ENCODE results near the gene ZNF724. TPM values are rescaled to one million over a fixed set of nuclear protein-coding genes. Genes with fewer than 3 reads are reported as not detected.

The ZNF724 gene
- total RNA-seq (2021; fragmentation: NEBNext Ultra II Directional; extraction: Animal tissue kit (Norgen Biotek cat#: 25700)), result 62.3 and 67.2 TPM in 2 replicates
- 6.4 and 8.7 TPM in 2 replicates for polyA plus RNA-seq (2011; rRNA removed)
- 11.3 TPM for polyA plus RNA-seq (2011; cell fraction: cytosol; rRNA removed)
- polyA plus RNA-seq (2011; cell fraction: nucleus; rRNA removed), result 25.0 TPM
- polyA plus RNA-seq (2012, experiment 1 of 2), result 9.4 to 15.5 TPM (median 14.5 TPM) in 4 replicates
- 1.3 TPM for polyA plus RNA-seq (2012, experiment 2 of 2)
- polyA plus RNA-seq (2013, experiment 1 of 2), result 36.2 TPM
- 34.0 TPM for polyA plus RNA-seq (2013, experiment 2 of 2)
- 130 TPM in 2 replicates for polyA minus RNA-seq (2011; rRNA and poly(A)+ RNA removed)
- 55.8 TPM for polyA minus RNA-seq (2011; cell fraction: cytosol; rRNA and poly(A)+ RNA removed)
- polyA minus RNA-seq (2011; cell fraction: nucleus; rRNA and poly(A)+ RNA removed), result 182 TPM
- long read RNA-seq, experiment 1, partial matches to known transcripts, result 0 of 1 reads
- long read RNA-seq, experiment 1, other reads (novel, unspliced or antisense), result 0 of 1 reads
- long read RNA-seq, experiment 2, transcript ZNF724-201 (4 exons, 2,764 nt), result major isoform, 5 of 6 reads
- long read RNA-seq, experiment 2, partial matches to known transcripts, result 0 of 6 reads
- long read RNA-seq, experiment 2, other reads (novel, unspliced or antisense), result 1 of 6 reads

- Histone ChIP-seq H2BK12ac (ENCODE audit: low read depth, low read length) (0 out of 2 replicates have a peak within 1 kb of the TSS, but pooled peaks have one; percentile 29), H3K9ac (replicated peaks in 1 of 4; ENCODE audit: extremely low read depth in 1 of 4, low read depth in 3 of 4, low read length in 3 of 4) (peak within 1 kb of the TSS; percentile 77 to 98 (median 90)), H3K18ac (ENCODE audit: extremely low read depth, low read length) (no peak within 1 kb of the TSS; the same call in 1 of the 2 replicates), H2BK15ac (ENCODE audit: low read length) (no peak within 1 kb of the TSS), H3K9me3 (ENCODE audit: insufficient read depth in 2 of 2, low read depth in 1 of 2, low read length in 1 of 2) (no peaks in the 10 kb centered on the region), H2BK120ac (replicated peaks; ENCODE audit: low read depth, low read length) (no peak within 1 kb of the TSS), H3K56ac (replicated peaks; ENCODE audit: insufficient read length, low read depth, low read length) (peak within 1 kb of the TSS; percentile 42), H3K79me2 (ENCODE audit: control insufficient read depth in 1 of 2, insufficient read depth in 2 of 2, low read length in 2 of 2) (peaks cover 10 to 49% of the 10 kb centered on the region in 2 experiments), H3K4ac (replicated peaks; ENCODE audit: insufficient read length, low read depth, low read length) (no peak within 1 kb of the TSS), H3K36me3 (ENCODE audit: control insufficient read depth in 2 of 4, insufficient read depth in 4 of 4, low read length in 3 of 4) (peaks cover 0 to 34% (median 9%) of the 10 kb centered on the region in 4 experiments; a peak in 3 of 8 replicates), H2AK5ac (ENCODE audit: low read depth, low read length) (peak within 1 kb of the TSS; percentile 82; the same call in 1 of the 2 replicates), H4K5ac (ENCODE audit: insufficient read length, low read depth, low read length) (peak within 1 kb of the TSS; percentile 75), H3K4me1 (replicated peaks in 1 of 4; ENCODE audit: control insufficient read depth in 3 of 4, insufficient read depth in 4 of 4, low read length in 3 of 4) (peaks cover 0 to 3% (median 0%) of the 10 kb centered on the region in 4 experiments; a peak in 2 of 7 replicates), H4K20me1 (replicated peaks in 1 of 2; ENCODE audit: control insufficient read depth in 1 of 2, insufficient read depth in 2 of 2, low read length in 2 of 2) (peaks cover 2 to 5% of the 10 kb centered on the region in 2 experiments), H2BK5ac (ENCODE audit: low read depth, low read length) (peak within 1 kb of the TSS; percentile 92), H2AFZ (ENCODE audit: low read length) (0 out of 2 replicates have a peak within 1 kb of the TSS, but pooled peaks have one; percentile 60), H3K27ac (ENCODE audit: low read depth, low read length) (peak within 1 kb of the TSS; percentile 97), H3K4me2 (ENCODE audit: insufficient read depth in 1 of 2, low read depth in 2 of 2, low read length in 2 of 2) (peak within 1 kb of the TSS; percentile 7 to 61), H3K27me3 (replicated peaks in 1 of 4; ENCODE audit: control insufficient read depth in 3 of 4, extremely low read depth in 1 of 4, insufficient read depth in 3 of 4, low read length in 3 of 4) (no peaks in the 10 kb centered on the region), H3K23me2 (ENCODE audit: low read depth, low read length) (no peaks in the 10 kb centered on the region), H3K4me3 (ENCODE audit: extremely low read depth in 1 of 4, insufficient read depth in 2 of 4, low read depth in 3 of 4, low read length in 4 of 4) (peak within 1 kb of the TSS; percentile 62 to 98 (median 92)), H4K91ac (replicated peaks; ENCODE audit: insufficient read length, low read length) (peak within 1 kb of the TSS; percentile 80), H3K79me1 (ENCODE audit: low read depth, low read length) (no peaks in the 10 kb centered on the region), H3K14ac (ENCODE audit: insufficient read length) (no peak within 1 kb of the TSS), H2BK20ac (ENCODE audit: low read length) (no peak within 1 kb of the TSS), H3K23ac (ENCODE audit: insufficient read length) (no peak within 1 kb of the TSS), H4K8ac (ENCODE audit: extremely low read depth, insufficient read depth, low read length) (peak within 1 kb of the TSS; percentile 99)
- peak; percentile 98 for FAIRE-seq
- peak; percentile 89 to 94 for DNase-seq (ENCODE audit: low read depth in 1 of 2, low spot score in 2 of 2)
- ChIA-PET CTCF (ENCODE audit: partially characterized antibody) (interaction anchor here (1.2 kb wide), 1 partner anchor 9 kb away, joined by 3 read pairs; no protein-coding TSS in a partner anchor), POLR2A (ENCODE audit: partially characterized antibody) (interaction anchor here (0.6 to 21.9 kb wide), 24 partner anchors 8 to 1849 kb away, joined by 3 to 383 read pairs (median 4); partner anchors contain the start of genes ZNF730 and ZNF91)
- 1% methylated on average over 28 of the region's 32 CpGs; no CpG with 5 or more reads in 1 of the 2 experiments for WGBS, 2 experiments (ENCODE audit: extremely low coverage in 1 of 2, insufficient coverage in 1 of 2, insufficient read length in 1 of 2, insufficient replicate concordance in 2 of 2, low coverage in 1 of 2, low lambda C conversion rate in 2 of 2, missing lambda C conversion rate in 1 of 2)
- TF ChIP-seq BACH1 (IDR thresholded peaks at IDR 0.05; ENCODE audit: low read length), result no peak
- no peak for TF ChIP-seq RXRA (IDR thresholded peaks at IDR 0.05; ENCODE audit: insufficient read depth, low read depth, low read length)
- no peak for TF ChIP-seq HDAC6 (IDR thresholded peaks at IDR 0.05; ENCODE audit: low read depth, low read length)
- TF ChIP-seq, protein P1, sequence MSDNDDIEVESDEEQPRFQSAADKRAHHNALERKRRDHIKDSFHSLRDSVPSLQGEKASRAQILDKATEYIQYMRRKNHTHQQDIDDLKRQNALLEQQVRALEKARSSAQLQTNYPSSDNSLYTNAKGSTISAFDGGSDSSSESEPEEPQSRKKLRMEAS (IDR thresholded peaks at IDR 0.05), result peak; percentile 49; the same call in 1 of the 2 replicates
- TF ChIP-seq ATF2 (IDR thresholded peaks at IDR 0.05; ENCODE audit: low read length), result no peak
- no peak for TF ChIP-seq EGR1 (IDR thresholded peaks at IDR 0.05; ENCODE audit: borderline replicate concordance, low read depth, low read length)
Observed at GRCh38 chr19:23249911-23250649, at the start of gene ZNF724. Gene ZNF724, minus strand, starts transcription at chr19:23250394. Its CDS starts 152 bp downstream, at chr19:23250242.

Data from H1 (cell line).